ENCODE results near the gene HLA-DQB1. TPM values are rescaled to one million over a fixed set of nuclear protein-coding genes. Genes with fewer than 3 reads are reported as not detected.
A peak's percentile ranks its signal among the peaks of the same experiment; 100 is the strongest.
"Not testable (repeated sequence)": the region's sequence is repeated elsewhere in the genome, so short reads cannot be mapped to it uniquely, and the experiment has no call there.

HLA-DQB1 gene
- total RNA-seq, 1 experiment from 2014 or later = 126 TPM

DNA sequence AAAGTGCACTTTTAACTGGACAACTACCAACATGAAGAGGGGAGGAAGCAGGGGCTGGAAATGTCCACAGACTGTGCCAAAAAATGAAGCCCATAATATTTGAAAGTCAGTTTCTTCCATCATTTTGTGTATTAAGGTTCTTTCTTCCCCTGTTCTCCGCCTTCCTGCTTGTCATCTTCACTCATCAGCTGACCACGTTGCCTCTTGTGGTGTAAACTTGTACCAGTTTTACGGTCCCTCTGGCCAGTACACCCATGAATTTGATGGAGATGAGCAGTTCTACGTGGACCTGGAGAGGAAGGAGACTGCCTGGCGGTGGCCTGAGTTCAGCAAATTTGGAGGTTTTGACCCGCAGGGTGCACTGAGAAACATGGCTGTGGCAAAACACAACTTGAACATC, 25.3 kb downstream of the HLA-DQB1 start:
- Histone ChIP-seq H3K9ac (ENCODE audit: low read length) (no peak overlapping the region), H3K27ac (ENCODE audit: low read length) (no peak overlapping the region), H3K4me2 (ENCODE audit: low read depth, low read length, poor library complexity, severe bottlenecking) (no peak overlapping the region), H3K27me3 (ENCODE audit: low read length) (no peaks in the 10 kb centered on the region), H4K20me1 (ENCODE audit: insufficient read depth, low read depth, low read length) (no peaks in the 10 kb centered on the region), H3K4me1 (ENCODE audit: low read length) (peaks cover 39% of the 10 kb centered on the region), H3K36me3 (ENCODE audit: insufficient read depth, low read length) (peaks cover 23% of the 10 kb centered on the region), H3K79me2 (ENCODE audit: low read length) (peaks cover 28% of the 10 kb centered on the region), H3K4me3 (ENCODE audit: low read length) (no peak overlapping the region), H3K9me2 (replicated peaks; ENCODE audit: insufficient read depth, low read length) (no peaks in the 10 kb centered on the region), H2AFZ (ENCODE audit: low read length) (no peak overlapping the region), H3K9me3 (ENCODE audit: low read length) (no peaks in the 10 kb centered on the region)
- DNase-seq = no peak

DNA sequence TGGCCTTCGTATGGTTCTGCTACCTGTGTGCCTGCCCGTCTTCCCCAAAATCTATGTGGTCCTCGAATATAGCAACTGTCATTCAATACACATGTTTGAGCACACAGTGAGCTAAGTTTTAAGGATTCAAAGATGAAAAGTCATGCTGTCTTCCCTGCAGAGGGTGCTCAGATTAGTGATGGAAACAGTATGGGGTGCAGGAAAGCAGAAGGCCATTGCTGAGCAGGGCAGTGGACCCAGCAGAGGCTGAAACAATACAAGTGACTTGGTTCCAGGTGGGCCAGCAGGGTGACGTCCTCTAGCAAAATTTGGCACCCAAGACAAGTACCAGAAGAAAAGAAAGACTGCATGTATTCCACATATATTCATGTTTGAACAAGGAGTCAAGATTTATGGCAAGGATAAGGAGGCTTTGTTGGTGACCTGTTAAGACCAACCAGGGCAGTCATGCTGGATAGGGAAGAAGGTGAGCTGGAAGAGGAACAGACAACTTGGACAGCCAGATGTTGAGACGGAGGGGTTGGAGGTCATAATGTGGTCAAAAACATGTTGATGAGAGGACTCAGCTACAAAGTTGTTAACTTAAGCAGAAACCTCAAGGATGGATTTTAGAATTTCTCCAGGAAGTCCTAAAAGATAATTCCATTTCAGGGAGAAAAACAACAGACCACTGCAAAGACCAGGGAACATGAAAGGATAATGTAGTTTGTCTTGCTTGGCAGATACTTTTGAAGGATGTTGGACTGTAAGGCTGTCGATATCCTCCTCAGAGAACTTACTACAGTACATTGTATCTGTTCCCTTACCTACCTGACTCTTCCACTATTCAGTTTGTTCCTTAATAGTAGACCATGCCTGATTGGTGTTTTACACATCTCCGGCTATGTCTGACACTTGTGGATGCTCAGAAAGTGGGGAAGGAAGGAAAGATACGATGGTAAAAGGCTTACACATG, 26.7 kb downstream of the HLA-DQB1 start:
- peak overlapping the region; percentile 95 for H3K4me2 ChIP-seq (ENCODE audit: low read depth, low read length, poor library complexity, severe bottlenecking)
- H3K79me2 ChIP-seq (ENCODE audit: low read length) = peaks cover 28% of the 10 kb centered on the region

DNA sequence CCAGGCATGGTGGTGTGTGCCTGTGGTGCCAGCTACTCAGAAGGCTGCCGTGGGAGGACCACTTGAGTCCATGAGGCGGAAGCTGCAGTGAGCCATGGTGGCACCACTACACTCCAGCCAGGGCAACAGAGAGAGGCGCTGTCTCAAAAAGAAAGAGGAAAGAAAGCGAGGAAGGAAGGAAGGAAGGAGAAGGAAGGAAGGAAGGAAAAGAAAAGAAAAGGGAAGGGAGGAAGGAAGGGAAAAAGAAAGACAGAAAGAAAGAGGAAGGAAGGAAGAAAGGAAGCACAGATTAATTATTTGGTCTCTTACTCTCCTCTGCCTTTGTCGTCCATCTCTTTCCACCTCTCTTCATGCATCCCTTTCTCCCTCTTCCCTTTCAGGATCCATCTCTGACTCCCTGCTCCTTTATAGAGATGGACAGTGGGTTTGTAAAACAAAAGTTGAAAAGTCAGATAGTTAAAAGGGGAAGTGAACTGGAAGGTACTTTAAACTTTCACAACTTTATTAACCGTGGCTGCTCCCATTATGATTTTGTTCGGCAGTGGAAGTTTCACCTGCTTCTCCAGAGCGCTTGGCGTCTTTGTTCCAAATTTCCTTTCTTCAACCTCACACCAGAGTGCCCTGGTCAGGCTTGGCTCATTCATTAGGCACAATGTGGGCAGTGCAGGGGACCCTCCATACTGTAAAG, 27.8 kb downstream of the HLA-DQB1 start:
- no peaks in the 10 kb centered on the region for H4K20me1 ChIP-seq (ENCODE audit: insufficient read depth, low read depth, low read length)
- H3K4me2 ChIP-seq (ENCODE audit: low read depth, low read length, poor library complexity, severe bottlenecking) = peak overlapping the region; percentile 95
- H3K79me2 ChIP-seq (ENCODE audit: low read length) = peaks cover 28% of the 10 kb centered on the region
- H3K9me3 ChIP-seq (ENCODE audit: low read length) = no peaks in the 10 kb centered on the region
- peaks cover 52% of the 10 kb centered on the region for H3K4me1 ChIP-seq (ENCODE audit: low read length)
- H3K27me3 ChIP-seq (ENCODE audit: low read length) = no peaks in the 10 kb centered on the region
- H3K36me3 ChIP-seq (ENCODE audit: insufficient read depth, low read length) = peaks cover 13% of the 10 kb centered on the region
- DNase-seq = peak; percentile 47
- H2AFZ ChIP-seq (ENCODE audit: low read length) = no peak overlapping the region
- H3K9ac ChIP-seq (ENCODE audit: low read length) = peak overlapping the region; percentile 85
- H3K27ac ChIP-seq (ENCODE audit: low read length) = peak overlapping the region; percentile 76
- H3K4me3 ChIP-seq (ENCODE audit: low read length) = peak overlapping the region; percentile 76
- H3K9me2 ChIP-seq (replicated peaks; ENCODE audit: insufficient read depth, low read length) = no peaks in the 10 kb centered on the region

More for the DNA sequence above, 26.7 kb downstream of the HLA-DQB1 start:
- Histone ChIP-seq H4K20me1 (ENCODE audit: insufficient read depth, low read depth, low read length) (no peaks in the 10 kb centered on the region), H3K36me3 (ENCODE audit: insufficient read depth, low read length) (peaks cover 19% of the 10 kb centered on the region), H2AFZ (ENCODE audit: low read length) (no peak overlapping the region), H3K9me3 (ENCODE audit: low read length) (no peaks in the 10 kb centered on the region), H3K9ac (ENCODE audit: low read length) (0 out of 2 replicates have a peak overlapping the region, but pooled peaks have one; percentile 85), H3K27me3 (ENCODE audit: low read length) (no peaks in the 10 kb centered on the region), H3K27ac (ENCODE audit: low read length) (peak overlapping the region; percentile 76), H3K4me3 (ENCODE audit: low read length) (peak overlapping the region; percentile 76; the same call in 1 of the 2 replicates), H3K9me2 (replicated peaks; ENCODE audit: insufficient read depth, low read length) (no peaks in the 10 kb centered on the region), H3K4me1 (ENCODE audit: low read length) (peaks cover 52% of the 10 kb centered on the region)
- peak; percentile 39 for DNase-seq

DNA sequence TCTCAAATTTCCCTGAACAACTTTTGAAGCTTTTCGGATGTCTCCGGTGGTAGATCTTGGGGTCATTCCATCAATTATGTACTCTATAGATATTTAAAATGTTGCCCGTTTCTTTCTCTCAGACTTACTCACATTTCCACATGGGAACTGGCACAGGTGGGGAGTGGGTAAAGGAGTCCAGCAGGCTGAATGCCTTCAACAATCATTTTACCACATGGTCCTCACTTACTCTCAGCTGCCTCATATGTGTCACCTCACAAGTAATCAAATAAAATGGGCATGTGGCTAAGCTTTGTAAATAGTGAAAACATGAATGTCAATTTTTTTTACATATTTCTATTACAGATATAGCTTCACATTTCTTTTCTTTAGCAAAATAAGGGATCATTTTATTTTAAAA, 28.6 kb downstream of the HLA-DQB1 start:
- peak; percentile 59 for DNase-seq
- H3K4me3 ChIP-seq (ENCODE audit: low read length) = peak overlapping the region; percentile 76
- H3K27ac ChIP-seq (ENCODE audit: low read length) = peak overlapping the region; percentile 75

DNA sequence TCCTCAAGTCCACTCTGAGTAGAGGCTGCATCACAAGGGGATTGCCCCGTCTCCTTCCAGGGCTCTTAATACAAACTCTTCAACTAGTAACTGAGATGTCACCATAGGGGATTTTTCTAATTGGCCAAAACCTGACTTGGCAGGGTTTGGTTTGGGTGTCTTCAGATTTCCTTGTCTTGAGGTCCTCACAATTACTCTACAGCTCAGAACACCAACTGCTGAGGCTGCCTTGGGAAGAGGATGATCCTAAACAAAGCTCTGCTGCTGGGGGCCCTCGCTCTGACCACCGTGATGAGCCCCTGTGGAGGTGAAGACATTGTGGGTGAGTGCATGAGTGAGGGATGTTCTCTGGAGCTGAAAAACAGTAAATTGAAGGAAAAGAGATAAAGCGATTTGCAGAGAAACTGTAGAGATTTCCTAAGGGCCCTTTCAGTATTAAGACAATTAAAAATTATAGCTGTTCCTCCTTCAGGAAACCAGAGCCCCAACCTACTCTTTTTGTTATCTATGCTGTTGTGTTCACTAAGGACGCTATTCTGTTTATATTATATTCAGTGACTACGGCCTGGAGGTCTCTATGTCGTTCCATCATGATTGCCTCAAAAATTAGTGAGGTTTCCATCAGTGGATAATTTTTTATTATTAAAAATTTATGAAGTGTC, 29.1 kb downstream of the HLA-DQB1 start, which contains the start of gene HLA-DQA1:
TSS of gene HLA-DQA1 (plus strand) at position 188 of the 662 bp plus-strand sequence. CDS start at position 241, 53 bp downstream.
- peaks cover 10% of the 10 kb centered on the region for H3K36me3 ChIP-seq (ENCODE audit: insufficient read depth, low read length)
- H2AFZ ChIP-seq (ENCODE audit: low read length) = 0 out of 2 replicates have a peak within 1 kb of the TSS, but pooled peaks have one; percentile 2
- peak; percentile 96 for DNase-seq
- H3K9me2 ChIP-seq (replicated peaks; ENCODE audit: insufficient read depth, low read length) = no peaks in the 10 kb centered on the region
- no peaks in the 10 kb centered on the region for H4K20me1 ChIP-seq (ENCODE audit: insufficient read depth, low read depth, low read length)
- no peaks in the 10 kb centered on the region for H3K27me3 ChIP-seq (ENCODE audit: low read length)
- H3K9me3 ChIP-seq (ENCODE audit: low read length) = no peaks in the 10 kb centered on the region
- H3K9ac ChIP-seq (ENCODE audit: low read length) = peak within 1 kb of the TSS; percentile 85
- peak within 1 kb of the TSS; percentile 76 for H3K4me3 ChIP-seq (ENCODE audit: low read length)
- H3K79me2 ChIP-seq (ENCODE audit: low read length) = peaks cover 28% of the 10 kb centered on the region
- H3K27ac ChIP-seq (ENCODE audit: low read length) = peak within 1 kb of the TSS; percentile 75
- H3K4me1 ChIP-seq (ENCODE audit: low read length) = peaks cover 56% of the 10 kb centered on the region
- peak within 1 kb of the TSS; percentile 95 for H3K4me2 ChIP-seq (ENCODE audit: low read depth, low read length, poor library complexity, severe bottlenecking)

More for the DNA sequence above, 28.6 kb downstream of the HLA-DQB1 start:
- Histone ChIP-seq H3K9me2 (replicated peaks; ENCODE audit: insufficient read depth, low read length) (no peaks in the 10 kb centered on the region), H3K4me1 (ENCODE audit: low read length) (peaks cover 52% of the 10 kb centered on the region), H3K27me3 (ENCODE audit: low read length) (no peaks in the 10 kb centered on the region), H2AFZ (ENCODE audit: low read length) (no peak overlapping the region), H3K36me3 (ENCODE audit: insufficient read depth, low read length) (peaks cover 10% of the 10 kb centered on the region), H3K4me2 (ENCODE audit: low read depth, low read length, poor library complexity, severe bottlenecking) (peak overlapping the region; percentile 95), H3K9me3 (ENCODE audit: low read length) (no peaks in the 10 kb centered on the region), H3K9ac (ENCODE audit: low read length) (peak overlapping the region; percentile 85), H4K20me1 (ENCODE audit: insufficient read depth, low read depth, low read length) (no peaks in the 10 kb centered on the region), H3K79me2 (ENCODE audit: low read length) (peaks cover 28% of the 10 kb centered on the region)

DNA sequence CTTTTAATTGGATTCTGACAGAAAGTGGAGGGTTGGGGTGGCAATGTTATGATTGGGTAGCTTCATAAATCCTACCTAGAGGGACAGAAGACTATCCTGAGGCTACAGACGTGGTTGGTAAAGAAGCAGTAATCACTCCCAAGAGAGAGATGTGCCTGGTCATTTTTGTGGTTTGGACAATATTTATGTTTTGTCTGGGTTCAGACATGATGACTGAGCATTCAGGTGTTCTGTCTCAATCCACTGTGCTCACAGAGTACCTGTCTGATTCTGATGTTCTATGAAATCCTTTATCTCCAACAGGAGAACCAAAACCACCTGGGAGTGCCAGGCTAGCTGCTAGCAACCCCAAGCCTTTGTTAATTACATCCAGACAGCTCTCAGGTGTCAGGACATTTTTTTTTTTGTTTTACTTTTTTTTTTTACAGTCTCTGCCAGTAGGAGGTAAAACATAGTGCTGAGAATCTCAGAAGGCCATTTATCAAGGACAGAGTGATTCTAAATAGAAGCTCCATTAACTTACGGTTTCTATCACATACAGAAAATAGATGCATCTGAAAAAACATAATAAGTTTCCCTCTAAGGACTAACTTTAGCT, 30.8 kb downstream of the HLA-DQB1 start:
- Histone ChIP-seq H3K4me3 (ENCODE audit: low read length) (no peak overlapping the region), H3K9me2 (replicated peaks; ENCODE audit: insufficient read depth, low read length) (no peaks in the 10 kb centered on the region), H3K27me3 (ENCODE audit: low read length) (no peaks in the 10 kb centered on the region), H3K9me3 (ENCODE audit: low read length) (no peaks in the 10 kb centered on the region), H3K36me3 (ENCODE audit: insufficient read depth, low read length) (peaks cover 10% of the 10 kb centered on the region), H3K79me2 (ENCODE audit: low read length) (peaks cover 28% of the 10 kb centered on the region), H3K4me2 (ENCODE audit: low read depth, low read length, poor library complexity, severe bottlenecking) (no peak overlapping the region), H3K9ac (ENCODE audit: low read length) (no peak overlapping the region), H3K4me1 (ENCODE audit: low read length) (peaks cover 61% of the 10 kb centered on the region), H2AFZ (ENCODE audit: low read length) (peak overlapping the region; percentile 9; the same call in 1 of the 2 replicates), H4K20me1 (ENCODE audit: insufficient read depth, low read depth, low read length) (no peaks in the 10 kb centered on the region), H3K27ac (ENCODE audit: low read length) (no peak overlapping the region)
- DNase-seq = peak; percentile 53

DNA sequence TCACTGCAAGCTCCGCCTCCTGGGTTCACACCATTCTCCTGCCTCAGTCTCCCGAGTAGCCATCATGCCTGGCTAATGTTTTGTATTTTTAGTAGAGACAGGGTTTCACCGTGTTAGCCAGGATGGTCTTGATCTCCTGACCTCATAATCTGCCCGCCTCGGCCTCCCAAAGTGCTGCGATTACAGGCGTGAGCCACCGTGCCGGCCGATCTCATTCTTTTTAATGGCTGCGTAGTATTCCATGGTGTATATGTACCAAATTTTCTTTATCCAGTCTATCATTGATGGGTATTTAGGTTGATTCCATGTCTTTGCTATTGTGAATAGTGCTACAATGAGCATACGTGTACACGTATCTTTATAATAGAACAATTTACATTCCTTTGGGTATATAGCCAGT, 36.7 kb downstream of the HLA-DQB1 start:
- H3K4me1 ChIP-seq (ENCODE audit: low read length) = peaks cover 52% of the 10 kb centered on the region
- not testable (repeated sequence) for H3K4me2 ChIP-seq (ENCODE audit: low read depth, low read length, poor library complexity, severe bottlenecking); H3K4me3 ChIP-seq (ENCODE audit: low read length); H3K27ac ChIP-seq (ENCODE audit: low read length); DNase-seq; H3K79me2 ChIP-seq (ENCODE audit: low read length); H3K36me3 ChIP-seq (ENCODE audit: insufficient read depth, low read length); H4K20me1 ChIP-seq (ENCODE audit: insufficient read depth, low read depth, low read length); H3K27me3 ChIP-seq (ENCODE audit: low read length); H2AFZ ChIP-seq (ENCODE audit: low read length); H3K9me2 ChIP-seq (replicated peaks; ENCODE audit: insufficient read depth, low read length); H3K9ac ChIP-seq (ENCODE audit: low read length); H3K9me3 ChIP-seq (ENCODE audit: low read length)

Data from Karpas-422 (cell line).